Medulla oblongata (tissue), 1 donor: Measurements from ENCODE around the gene DNAJA2.
"Not testable (repeated sequence)": the region's sequence is repeated elsewhere in the genome, so short reads cannot be mapped to it uniquely, and the experiment has no call there.

Experiments
- DNase-seq: peaks from one replicate; pipeline ENCODE4 v3.0.0-alpha.2; 2015; ENCODE audit errors: extremely low spot score

The DNAJA2 gene

GRCh38 chr16:46973207-46973995 is at the start of gene DNAJA2:
Gene DNAJA2, minus strand, starts transcription at chr16:46973674. Its CDS starts 102 bp downstream, at chr16:46973572.
- DNase-seq = peak; percentile 93

DNA sequence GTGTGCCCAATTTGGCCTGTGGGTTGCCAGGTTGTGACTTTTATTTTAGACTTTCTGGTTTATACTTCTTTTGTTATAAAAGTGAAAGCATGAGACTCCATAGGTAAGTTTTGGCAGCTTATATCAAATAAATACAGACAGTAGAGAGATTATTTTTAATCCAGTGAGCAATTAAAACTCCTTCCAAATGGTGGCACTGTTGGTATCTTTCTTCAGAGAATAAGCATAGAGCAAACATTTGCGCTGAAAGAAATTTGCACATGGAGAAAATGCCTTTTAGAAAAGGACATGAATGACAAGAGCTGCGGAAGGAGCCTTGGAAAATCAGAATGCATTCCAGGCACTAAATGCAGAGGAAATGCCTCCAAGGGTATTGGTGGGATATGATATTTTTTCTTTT is 46.1 kb upstream of the DNAJA2 start:
- DNase-seq = peak; percentile 20

- no peak for DNase-seq
These were observed 44.9 kb upstream of the DNAJA2 start for GRCh38 chr16:47018223-47018891.

DNA sequence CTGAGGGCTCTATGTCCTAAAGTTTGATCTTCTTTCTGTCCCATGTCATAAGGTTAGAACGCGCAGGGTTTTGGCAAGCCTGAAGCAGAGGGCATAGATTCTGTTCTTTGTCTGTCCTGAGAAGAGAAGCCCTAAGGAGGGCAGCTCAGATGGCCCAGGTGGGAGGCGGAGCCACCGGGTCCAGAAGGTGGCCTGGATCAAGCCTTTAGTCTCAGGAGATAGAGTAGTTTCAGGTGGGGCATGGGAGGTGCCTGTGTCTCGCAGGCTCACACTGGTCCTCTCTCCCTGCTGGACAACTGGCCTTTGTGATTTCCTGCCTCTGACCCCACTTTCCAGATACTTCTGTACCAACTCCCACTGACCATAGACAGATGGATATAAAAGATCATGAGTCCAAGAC is 44.2 kb upstream of the DNAJA2 start:
- no peak for DNase-seq

- DNase-seq = peak; percentile 17
These were observed 43.2 kb upstream of the DNAJA2 start for GRCh38 chr16:47016700-47017133.

GRCh38 chr16:47013910-47014309 is 40.4 kb upstream of the DNAJA2 start:
- no peak for DNase-seq

GRCh38 chr16:47013172-47013571 is 39.7 kb upstream of the DNAJA2 start:
- no peak for DNase-seq

DNA sequence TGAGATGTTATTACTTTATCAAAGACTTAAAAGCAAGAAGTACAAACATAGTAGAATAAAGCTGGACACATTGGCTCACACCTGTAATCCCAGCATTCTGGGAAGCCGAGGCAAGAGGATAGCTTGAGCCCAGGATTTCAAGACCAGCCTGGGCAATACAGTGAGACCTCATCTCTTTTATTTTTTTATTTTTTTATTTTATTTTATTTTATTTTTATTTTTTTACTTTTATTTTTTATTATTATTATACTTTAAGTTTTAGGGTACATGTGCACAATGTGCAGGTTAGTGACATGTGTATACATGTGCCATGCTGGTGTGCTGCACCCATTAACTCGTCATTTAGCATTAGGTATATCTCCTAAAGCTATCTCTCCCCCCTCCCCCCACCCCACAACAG is 37.3 kb upstream of the DNAJA2 start:
- not testable (repeated sequence) for DNase-seq

DNA sequence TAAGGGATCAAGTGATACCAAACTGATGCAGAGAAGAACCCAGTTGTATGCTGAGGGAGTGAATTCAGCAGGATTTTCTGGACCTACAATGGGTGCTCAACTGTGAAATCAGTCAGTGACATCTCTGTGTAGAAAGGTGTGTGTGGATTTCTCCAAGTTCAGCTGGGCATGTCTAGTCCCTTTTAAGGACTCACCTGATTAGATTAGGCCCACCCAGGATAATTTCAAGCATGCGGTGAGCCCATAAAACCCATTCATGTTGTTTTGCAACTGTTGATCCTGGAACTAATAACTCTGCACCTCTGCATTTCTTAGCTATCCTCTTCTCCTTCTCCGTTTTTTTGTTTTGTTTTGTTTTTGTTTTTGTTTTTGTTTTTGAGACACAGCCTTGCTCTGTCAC is 35.1 kb upstream of the DNAJA2 start:
- no peak for DNase-seq

GRCh38 chr16:47008174-47008573 is 34.7 kb upstream of the DNAJA2 start:
- DNase-seq = no peak

DNA sequence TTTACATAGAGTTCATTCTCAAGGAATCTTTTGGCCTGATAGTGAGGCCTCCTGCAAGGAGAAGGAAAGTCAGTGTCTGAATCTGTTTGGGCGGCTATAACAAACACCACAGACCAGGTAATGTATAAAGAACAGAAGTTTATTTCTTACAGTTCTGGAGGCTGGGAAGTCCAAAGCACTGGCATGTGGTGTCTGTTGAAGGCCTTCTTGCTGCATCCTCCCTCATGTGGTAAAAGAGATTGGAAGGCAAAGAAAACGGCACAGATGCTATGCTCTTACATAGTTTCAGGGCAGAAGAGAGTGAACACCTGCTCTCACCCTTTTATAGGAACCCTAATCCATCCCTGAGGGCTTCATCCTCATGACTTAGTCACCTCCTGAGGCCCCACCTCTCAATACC is 31.2 kb upstream of the DNAJA2 start:
- no peak for DNase-seq

DNA sequence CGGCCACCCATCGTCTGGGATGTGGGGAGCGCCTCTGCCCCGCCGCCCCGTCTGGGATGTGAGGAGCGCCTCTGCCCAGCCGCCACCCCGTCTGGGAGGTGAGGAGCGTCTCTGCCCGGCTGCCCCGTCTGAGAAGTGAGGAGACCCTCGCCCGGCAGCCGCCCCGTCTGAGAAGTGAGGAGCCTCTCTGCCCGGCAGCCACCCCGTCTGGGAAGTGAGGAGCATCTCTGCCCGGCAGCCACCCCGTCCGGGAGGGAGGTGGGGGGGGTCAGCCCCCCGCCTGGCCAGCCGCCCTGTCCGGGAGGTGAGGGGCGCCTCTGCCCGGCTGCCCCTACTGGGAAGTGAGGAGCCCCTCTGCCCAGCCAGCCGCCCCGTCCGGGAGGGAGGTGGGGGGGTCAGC is 26.6 kb upstream of the DNAJA2 start:
- DNase-seq = not testable (repeated sequence)

GRCh38 chr16:46997844-46998243 is 24.4 kb upstream of the DNAJA2 start:
- DNase-seq = no peak

DNA sequence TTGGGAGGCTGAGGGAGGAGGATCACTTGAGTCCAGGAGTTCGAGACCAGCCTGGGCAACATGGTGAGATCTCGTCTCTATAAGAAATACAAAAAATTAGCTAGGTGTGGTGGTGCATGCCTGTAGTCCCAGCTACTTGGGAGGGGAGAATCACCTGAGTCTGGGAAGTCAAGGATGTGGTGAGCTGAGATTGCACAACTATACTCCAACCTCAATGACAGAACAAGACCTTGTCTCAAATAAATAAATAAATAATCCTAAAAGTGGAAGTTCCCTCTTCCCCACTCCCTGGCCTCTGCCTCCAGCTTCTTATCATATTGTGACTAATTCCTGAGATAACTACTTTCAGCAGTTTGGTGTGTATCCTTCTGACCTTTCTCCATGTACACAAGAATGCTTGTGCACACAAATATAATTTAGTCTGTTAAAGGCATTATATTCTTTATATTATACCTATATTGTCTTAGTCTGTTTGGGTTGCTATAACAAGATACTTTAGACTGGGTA is 23.5 kb upstream of the DNAJA2 start:
- DNase-seq = no peak

GRCh38 chr16:46996391-46996790 is 22.9 kb upstream of the DNAJA2 start:
- no peak for DNase-seq

DNA sequence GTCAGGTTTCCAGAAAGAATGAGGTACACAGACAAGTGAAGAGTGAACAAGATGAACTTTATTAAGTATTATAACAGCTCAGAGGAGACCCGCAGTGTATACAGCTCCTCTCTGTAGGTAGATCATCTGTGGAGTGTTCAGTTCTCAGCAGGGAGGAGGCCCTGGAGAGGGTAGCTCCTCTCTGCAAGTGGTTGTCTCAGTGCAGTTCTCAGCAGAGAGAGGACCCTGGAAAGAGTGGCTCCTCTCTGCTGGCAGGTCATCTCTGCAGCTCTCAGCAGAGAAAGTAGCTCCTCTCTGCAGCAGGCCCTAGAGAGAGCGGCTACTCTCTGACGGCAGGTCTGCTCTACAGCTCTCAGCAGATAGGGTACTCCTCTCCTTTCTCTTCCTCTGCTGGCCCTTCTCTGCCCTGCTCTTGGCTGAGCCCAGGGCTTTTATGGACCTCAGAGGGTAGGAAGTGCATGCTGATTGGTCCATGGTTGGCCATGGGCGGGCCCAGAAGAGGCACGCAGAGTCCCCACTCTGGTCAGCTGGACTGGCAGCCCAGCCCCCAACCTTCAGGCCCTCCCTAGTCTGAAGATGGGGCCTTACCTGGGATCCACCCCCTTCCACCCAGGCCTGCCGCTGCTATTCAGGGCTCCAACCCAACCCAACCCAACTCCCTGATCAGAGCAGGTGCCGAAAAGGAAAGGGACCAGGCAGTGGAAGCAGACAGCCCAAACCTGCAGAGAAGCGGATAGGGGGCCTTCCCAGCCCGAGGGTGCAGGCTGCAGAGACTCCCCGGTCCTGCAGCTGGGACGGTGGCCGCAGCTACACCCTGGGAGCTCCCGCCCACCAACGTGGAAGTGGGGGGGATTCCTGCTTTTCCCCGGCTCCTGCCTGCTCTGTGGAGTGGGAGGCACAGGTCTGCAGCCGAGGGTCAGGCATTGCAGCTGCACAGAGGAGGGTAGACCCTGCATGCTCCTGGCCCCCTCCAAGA is 18.5 kb upstream of the DNAJA2 start:
- DNase-seq = no peak

- no peak for DNase-seq
These were observed 13.4 kb upstream of the DNAJA2 start for GRCh38 chr16:46986896-46987295.

DNA sequence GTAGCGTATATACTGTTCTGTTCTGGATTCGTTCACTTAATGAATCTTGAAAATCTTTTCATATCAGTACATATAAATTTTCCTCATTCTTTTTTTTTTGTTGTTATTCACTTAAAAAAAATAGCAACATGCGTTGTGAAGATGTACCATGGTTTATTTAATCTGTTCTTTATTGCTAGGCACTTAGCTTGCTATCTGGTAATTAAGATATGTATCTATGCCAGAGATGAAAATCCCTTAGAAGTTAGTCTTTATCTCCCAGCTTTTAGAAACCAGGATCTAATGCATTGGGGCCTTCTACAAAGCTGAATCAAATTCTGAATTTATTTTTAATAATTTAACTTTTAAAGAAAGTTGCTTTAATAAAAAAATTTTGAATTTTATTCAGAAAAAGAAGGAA is 13.0 kb upstream of the DNAJA2 start:
- no peak for DNase-seq

GRCh38 chr16:46982335-46982734 is 8.9 kb upstream of the DNAJA2 start:
- DNase-seq = no peak

- DNase-seq = no peak
These were observed 7.5 kb upstream of the DNAJA2 start for GRCh38 chr16:46980926-46981325.

GRCh38 chr16:46976550-46976949 is 3.1 kb upstream of the DNAJA2 start:
- DNase-seq = no peak

- DNase-seq = no peak
These were observed 2.5 kb upstream of the DNAJA2 start for GRCh38 chr16:46975908-46976470.
